Activated CD8-positive, alpha-beta T cell treated with anti-CD3 and anti-CD28 coated beads, Interleukin-2, amount 10 ng/mL, durations not matched to agents 7 days and 5 days (primary cell): ENCODE results near the gene CERKL. TPM values are rescaled to one million over a fixed set of nuclear protein-coding genes. Genes with fewer than 3 reads are reported as not detected.

Experiments used
- ATAC-seq: fragments of 150-1000 bp; cut with Tn5 transposase; one replicate; pipeline ENCODE4 v1.10.0; 2021; ENCODE audit warnings: moderate library complexity
- CTCF ChIA-PET: fragments of 350-600 bp; sonication (Branson Sonifier 250); formaldehyde crosslinking; loops from one replicate; lab custom pipeline; 2021; ENCODE audit warnings: antibody characterized with exemption; lab: Charles Lee
- POLR2A ChIA-PET: fragments of 350-600 bp; sonication (Branson Sonifier 250); formaldehyde crosslinking; loops from one replicate; lab custom pipeline; 2021; ENCODE audit warnings: antibody characterized with exemption; lab: Charles Lee
- DNase-seq: peaks from one replicate; pipeline ENCODE4 v3.0.0-alpha.2; 2020
- H3K27ac Mint-ChIP-seq: one replicate; pipeline ENCODE4 v1.8.0; 2021; ENCODE audit warnings: mild to moderate bottlenecking, mixed read lengths
- H3K27me3 Mint-ChIP-seq: one replicate; pipeline ENCODE4 v1.8.0; 2021; ENCODE audit warnings: low read depth, mixed read lengths
- H3K36me3 Mint-ChIP-seq: one replicate; pipeline ENCODE4 v1.8.0; 2021; ENCODE audit warnings: low read depth, mixed read lengths
- H3K4me1 Mint-ChIP-seq: one replicate; pipeline ENCODE4 v1.8.0; 2021; ENCODE audit warnings: low read depth, mixed read lengths
- H3K4me3 Mint-ChIP-seq: one replicate; pipeline ENCODE4 v1.8.0; 2021; ENCODE audit warnings: mild to moderate bottlenecking, mixed read lengths
- H3K9me3 Mint-ChIP-seq: one replicate; pipeline ENCODE4 v1.8.0; 2022; ENCODE audit warnings: mixed read lengths; ENCODE audit not compliant: insufficient read depth
- total RNA-seq, 2 experiments: library from RNA; stranded (reverse); gene quantifications; one replicate each; pipeline ENCODE4 v1.2.3, GENCODE V29; 2021

CERKL gene
- total RNA-seq, 2 experiments from 2014 or later = not detected

GRCh38 chr2:181586569-181587081 lies 70.3 kb downstream of the CERKL start:
- Mint-ChIP-seq H3K4me3 (no peak overlapping the region), H3K27ac (no peak overlapping the region), H3K36me3 (no peaks in the 10 kb centered on the region), H3K4me1 (peaks cover 14% of the 10 kb centered on the region), H3K9me3 (no peaks in the 10 kb centered on the region), H3K27me3 (peaks cover 14% of the 10 kb centered on the region)
- ChIA-PET CTCF (interaction anchor here (0.8 to 2.4 kb wide), 2 partner anchors 106 to 129 kb away, joined by 3 to 8 read pairs; no protein-coding TSS in a partner anchor), POLR2A (no interaction called here)
- DNase-seq (no peak), ATAC-seq (peak; percentile 51)

- no peak for ATAC-seq
- H3K36me3 Mint-ChIP-seq = no peaks in the 10 kb centered on the region
- peaks cover 14% of the 10 kb centered on the region for H3K4me1 Mint-ChIP-seq
- H3K4me3 Mint-ChIP-seq = no peak overlapping the region
- H3K27me3 Mint-ChIP-seq = peaks cover 12% of the 10 kb centered on the region
- no peaks in the 10 kb centered on the region for H3K9me3 Mint-ChIP-seq
- ChIA-PET CTCF (interaction anchor here (1.0 to 1.9 kb wide), 3 partner anchors 13 to 130 kb away, joined by 3 to 7 read pairs (median 5); no protein-coding TSS in a partner anchor), POLR2A (no interaction called here)
- DNase-seq = no peak
- H3K27ac Mint-ChIP-seq = no peak overlapping the region
Measured at GRCh38 chr2:181585732-181586131, 71.2 kb downstream of the CERKL start.

GRCh38 chr2:181581534-181581933 lies 75.4 kb downstream of the CERKL start:
- Mint-ChIP-seq H3K27me3 (peaks cover 7% of the 10 kb centered on the region), H3K4me1 (peaks cover 10% of the 10 kb centered on the region), H3K36me3 (no peaks in the 10 kb centered on the region), H3K9me3 (no peaks in the 10 kb centered on the region), H3K27ac (no peak overlapping the region), H3K4me3 (no peak overlapping the region)
- ChIA-PET CTCF (no interaction called here), POLR2A (no interaction called here)
- DNase-seq = no peak
- ATAC-seq = no peak

- ChIA-PET CTCF (interaction anchor here (2.6 kb wide), 1 partner anchor 136 kb away, joined by 10 read pairs; no protein-coding TSS in a partner anchor), POLR2A (no interaction called here)
- Mint-ChIP-seq H3K27ac (no peak overlapping the region), H3K9me3 (no peaks in the 10 kb centered on the region), H3K36me3 (no peaks in the 10 kb centered on the region), H3K4me1 (no peaks in the 10 kb centered on the region), H3K4me3 (no peak overlapping the region), H3K27me3 (peaks cover 5% of the 10 kb centered on the region)
- DNase-seq (no peak), ATAC-seq (no peak)
Measured at GRCh38 chr2:181578829-181579228, 78.1 kb downstream of the CERKL start.

- CTCF ChIA-PET = interaction anchor here (2.6 kb wide), 1 partner anchor 139 kb away, joined by 10 read pairs; no protein-coding TSS in a partner anchor
- no peak overlapping the region for H3K4me3 Mint-ChIP-seq
- H3K36me3 Mint-ChIP-seq = no peaks in the 10 kb centered on the region
- H3K27ac Mint-ChIP-seq = no peak overlapping the region
- H3K9me3 Mint-ChIP-seq = no peaks in the 10 kb centered on the region
- peaks cover 10% of the 10 kb centered on the region for H3K27me3 Mint-ChIP-seq
- no peaks in the 10 kb centered on the region for H3K4me1 Mint-ChIP-seq
- POLR2A ChIA-PET = no interaction called here
- no peak for DNase-seq
- ATAC-seq = no peak
Measured at GRCh38 chr2:181576431-181576830, 80.5 kb downstream of the CERKL start.

- ChIA-PET CTCF (interaction anchor here (6.0 kb wide), 1 partner anchor 139 kb away, joined by 106 read pairs; no protein-coding TSS in a partner anchor), POLR2A (no interaction called here)
- Mint-ChIP-seq H3K36me3 (no peaks in the 10 kb centered on the region), H3K4me3 (no peak overlapping the region), H3K27me3 (peaks cover 10% of the 10 kb centered on the region), H3K27ac (no peak overlapping the region), H3K9me3 (no peaks in the 10 kb centered on the region), H3K4me1 (no peaks in the 10 kb centered on the region)
- ATAC-seq (no peak), DNase-seq (no peak)
Measured at GRCh38 chr2:181575650-181576025, 81.3 kb downstream of the CERKL start.

GRCh38 chr2:181575024-181575649 lies 81.8 kb downstream of the CERKL start:
- ChIA-PET POLR2A (no interaction called here), CTCF (interaction anchor here (6.0 kb wide), 1 partner anchor 140 kb away, joined by 106 read pairs; no protein-coding TSS in a partner anchor)
- Mint-ChIP-seq H3K36me3 (no peaks in the 10 kb centered on the region), H3K27me3 (peaks cover 10% of the 10 kb centered on the region), H3K9me3 (no peaks in the 10 kb centered on the region), H3K27ac (no peak overlapping the region), H3K4me3 (no peak overlapping the region), H3K4me1 (no peaks in the 10 kb centered on the region)
- ATAC-seq = no peak
- no peak for DNase-seq

- DNase-seq (no peak), ATAC-seq (no peak)
- Mint-ChIP-seq H3K4me3 (no peak overlapping the region), H3K4me1 (no peaks in the 10 kb centered on the region), H3K27ac (no peak overlapping the region), H3K36me3 (no peaks in the 10 kb centered on the region), H3K9me3 (no peaks in the 10 kb centered on the region), H3K27me3 (peaks cover 8% of the 10 kb centered on the region)
- POLR2A ChIA-PET = no interaction called here
- CTCF ChIA-PET = interaction anchor here (1.6 to 6.0 kb wide), 2 partner anchors 16 to 141 kb away, joined by 4 to 106 read pairs; no protein-coding TSS in a partner anchor
Measured at GRCh38 chr2:181574321-181574720, 82.6 kb downstream of the CERKL start.

GRCh38 chr2:181573140-181573736 lies 83.7 kb downstream of the CERKL start:
- ATAC-seq (no peak), DNase-seq (no peak)
- Mint-ChIP-seq H3K36me3 (no peaks in the 10 kb centered on the region), H3K27me3 (peaks cover 8% of the 10 kb centered on the region), H3K27ac (no peak overlapping the region), H3K4me1 (no peaks in the 10 kb centered on the region), H3K9me3 (no peaks in the 10 kb centered on the region), H3K4me3 (no peak overlapping the region)
- CTCF ChIA-PET = interaction anchor here (0.7 to 6.0 kb wide), 12 partner anchors 11 to 324 kb away, joined by 3 to 106 read pairs (median 3); partner anchors contain the start of gene CERKL
- POLR2A ChIA-PET = interaction anchor here (0.6 kb wide), 1 partner anchor 58 kb away, joined by 3 read pairs; no protein-coding TSS in a partner anchor

- H3K4me1 Mint-ChIP-seq = no peaks in the 10 kb centered on the region
- no peak overlapping the region for H3K4me3 Mint-ChIP-seq
- H3K36me3 Mint-ChIP-seq = no peaks in the 10 kb centered on the region
- ChIA-PET POLR2A (interaction anchor here (0.7 kb wide), 1 partner anchor 205 kb away, joined by 3 read pairs; no protein-coding TSS in a partner anchor), CTCF (interaction anchor here (1.2 to 6.0 kb wide), 9 partner anchors 22 to 383 kb away, joined by 3 to 106 read pairs (median 3); partner anchors contain the start of gene CERKL)
- no peak overlapping the region for H3K27ac Mint-ChIP-seq
- DNase-seq (no peak), ATAC-seq (no peak)
- no peaks in the 10 kb centered on the region for H3K9me3 Mint-ChIP-seq
- peaks cover 8% of the 10 kb centered on the region for H3K27me3 Mint-ChIP-seq
Measured at GRCh38 chr2:181570833-181571661, 85.9 kb downstream of the CERKL start.

- H3K27ac Mint-ChIP-seq = no peak overlapping the region
- DNase-seq = no peak
- H3K4me3 Mint-ChIP-seq = no peak overlapping the region
- H3K4me1 Mint-ChIP-seq = no peaks in the 10 kb centered on the region
- no peaks in the 10 kb centered on the region for H3K9me3 Mint-ChIP-seq
- ATAC-seq = no peak
- CTCF ChIA-PET = interaction anchor here (2.9 to 6.0 kb wide), 2 partner anchors 145 kb away, joined by 13 to 106 read pairs; no protein-coding TSS in a partner anchor
- POLR2A ChIA-PET = no interaction called here
- peaks cover 8% of the 10 kb centered on the region for H3K27me3 Mint-ChIP-seq
- H3K36me3 Mint-ChIP-seq = no peaks in the 10 kb centered on the region
Measured at GRCh38 chr2:181570059-181570458, 86.8 kb downstream of the CERKL start.
